ENCODE measurements around the gene CDH13.

DNA sequence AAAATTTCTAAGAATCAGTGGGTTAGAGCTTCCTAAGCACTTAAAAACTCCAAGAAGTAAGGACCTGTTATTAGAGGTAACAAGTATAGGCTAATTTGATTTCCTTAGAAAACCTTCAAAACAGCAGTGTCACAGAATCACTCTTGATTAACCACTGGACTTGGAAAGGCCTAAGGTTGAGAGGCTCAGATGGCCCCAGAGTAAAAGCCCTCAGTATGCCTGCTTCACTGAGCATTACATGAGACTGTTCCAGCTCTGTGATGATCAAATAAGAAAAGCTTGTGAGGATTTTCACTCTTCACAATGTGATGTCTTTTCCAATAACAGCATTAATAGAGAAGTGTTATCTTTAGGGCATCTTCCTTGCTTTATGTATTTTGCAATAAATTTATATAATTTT is 671.8 kb downstream of the CDH13 start:
- TF ChIP-seq, protein P1, sequence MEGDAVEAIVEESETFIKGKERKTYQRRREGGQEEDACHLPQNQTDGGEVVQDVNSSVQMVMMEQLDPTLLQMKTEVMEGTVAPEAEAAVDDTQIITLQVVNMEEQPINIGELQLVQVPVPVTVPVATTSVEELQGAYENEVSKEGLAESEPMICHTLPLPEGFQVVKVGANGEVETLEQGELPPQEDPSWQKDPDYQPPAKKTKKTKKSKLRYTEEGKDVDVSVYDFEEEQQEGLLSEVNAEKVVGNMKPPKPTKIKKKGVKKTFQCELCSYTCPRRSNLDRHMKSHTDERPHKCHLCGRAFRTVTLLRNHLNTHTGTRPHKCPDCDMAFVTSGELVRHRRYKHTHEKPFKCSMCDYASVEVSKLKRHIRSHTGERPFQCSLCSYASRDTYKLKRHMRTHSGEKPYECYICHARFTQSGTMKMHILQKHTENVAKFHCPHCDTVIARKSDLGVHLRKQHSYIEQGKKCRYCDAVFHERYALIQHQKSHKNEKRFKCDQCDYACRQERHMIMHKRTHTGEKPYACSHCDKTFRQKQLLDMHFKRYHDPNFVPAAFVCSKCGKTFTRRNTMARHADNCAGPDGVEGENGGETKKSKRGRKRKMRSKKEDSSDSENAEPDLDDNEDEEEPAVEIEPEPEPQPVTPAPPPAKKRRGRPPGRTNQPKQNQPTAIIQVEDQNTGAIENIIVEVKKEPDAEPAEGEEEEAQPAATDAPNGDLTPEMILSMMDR (IDR thresholded peaks at IDR 0.05), result no peak
- no peak for TF ChIP-seq POLR2A (IDR thresholded peaks at IDR 0.05; ENCODE audit: low read depth)
- no peak for TF ChIP-seq POLR2AphosphoS5 (IDR thresholded peaks at IDR 0.05)
- no peak for TF ChIP-seq EP300 (IDR thresholded peaks at IDR 0.05)

Measured in esophagus muscularis mucosa (tissue), 4 donors.